IMR-90 (cell line): ENCODE data around the gene RNU6-1.

Experiments
- BHLHE40 ChIP-seq: fragments of 150-350 bp; IDR thresholded peaks from 2 replicates; pipeline ENCODE4 v1.6.1; 2016; ENCODE audit warnings: mild to moderate bottlenecking, low read depth, low read length
- MAFK ChIP-seq: IDR thresholded peaks from 2 replicates; pipeline ENCODE4 v1.6.1; 2012; ENCODE audit warnings: low read depth, low read length, improper control_type of control experiment
- RAD21 ChIP-seq: IDR thresholded peaks from 2 replicates; pipeline ENCODE4 v1.6.1; 2012; ENCODE audit warnings: low read length, improper control_type of control experiment
- TF ChIP-seq, protein P1 (sequence below): conservative IDR thresholded peaks from 2 replicates; pipeline ENCODE4 v1.5.1; 2012; ENCODE audit warnings: mild to moderate bottlenecking, low read depth, low read length, improper control_type of control experiment

DNA sequence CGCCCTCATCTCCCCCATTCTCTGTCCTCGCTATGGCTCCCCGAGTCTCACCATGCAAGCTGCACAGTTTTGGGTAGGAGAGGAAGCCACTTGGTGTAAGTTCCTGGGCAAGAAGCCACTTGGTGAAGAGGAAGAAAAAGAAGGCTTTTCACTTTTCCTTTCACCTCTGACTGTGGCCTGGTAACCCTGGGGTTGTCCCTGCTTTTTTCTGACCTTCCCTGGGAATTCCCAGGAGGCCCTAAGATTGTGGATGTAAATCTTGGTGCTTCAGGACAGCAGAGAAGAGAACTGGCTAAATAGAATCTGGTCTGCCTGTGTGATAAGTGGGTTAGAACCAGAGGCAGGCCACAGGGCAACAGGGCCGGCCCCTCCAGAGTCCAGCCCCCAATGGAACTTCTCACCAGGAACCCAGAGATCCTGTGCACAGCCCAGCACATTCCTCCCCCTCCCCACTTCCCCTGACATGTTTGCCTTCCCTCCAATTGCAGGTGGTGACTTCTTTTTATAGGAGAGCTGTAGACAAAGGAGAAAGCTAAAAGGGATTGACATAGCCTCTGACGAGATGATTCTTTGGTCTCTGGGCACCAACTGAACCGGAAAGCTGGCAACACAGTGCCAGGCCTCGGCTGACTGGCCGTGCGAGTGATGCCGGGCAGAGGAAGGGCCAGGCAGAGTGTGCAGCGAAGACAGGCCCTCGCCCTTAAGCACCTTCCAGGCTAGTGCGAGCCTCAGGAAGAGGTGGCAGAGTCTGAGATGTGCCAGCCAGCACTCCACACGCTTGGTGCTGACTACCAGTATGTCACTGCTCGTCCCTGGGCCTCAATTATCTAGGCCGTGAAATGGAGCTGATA, 34.0 kb downstream of the RNU6-1 start:
- TF ChIP-seq MAFK (no peak), RAD21 (no peak), BHLHE40 (no peak)
- TF ChIP-seq, protein P1, sequence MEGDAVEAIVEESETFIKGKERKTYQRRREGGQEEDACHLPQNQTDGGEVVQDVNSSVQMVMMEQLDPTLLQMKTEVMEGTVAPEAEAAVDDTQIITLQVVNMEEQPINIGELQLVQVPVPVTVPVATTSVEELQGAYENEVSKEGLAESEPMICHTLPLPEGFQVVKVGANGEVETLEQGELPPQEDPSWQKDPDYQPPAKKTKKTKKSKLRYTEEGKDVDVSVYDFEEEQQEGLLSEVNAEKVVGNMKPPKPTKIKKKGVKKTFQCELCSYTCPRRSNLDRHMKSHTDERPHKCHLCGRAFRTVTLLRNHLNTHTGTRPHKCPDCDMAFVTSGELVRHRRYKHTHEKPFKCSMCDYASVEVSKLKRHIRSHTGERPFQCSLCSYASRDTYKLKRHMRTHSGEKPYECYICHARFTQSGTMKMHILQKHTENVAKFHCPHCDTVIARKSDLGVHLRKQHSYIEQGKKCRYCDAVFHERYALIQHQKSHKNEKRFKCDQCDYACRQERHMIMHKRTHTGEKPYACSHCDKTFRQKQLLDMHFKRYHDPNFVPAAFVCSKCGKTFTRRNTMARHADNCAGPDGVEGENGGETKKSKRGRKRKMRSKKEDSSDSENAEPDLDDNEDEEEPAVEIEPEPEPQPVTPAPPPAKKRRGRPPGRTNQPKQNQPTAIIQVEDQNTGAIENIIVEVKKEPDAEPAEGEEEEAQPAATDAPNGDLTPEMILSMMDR = no peak
